GM18951 (cell line): ENCODE data around the gene IPPK.

Source experiments
- POLR2A ChIP-seq: IDR thresholded peaks from 4 replicates; pipeline ENCODE4 v1.6.1; 2011; ENCODE audit warnings: mild to moderate bottlenecking; ENCODE audit not compliant: insufficient read length, insufficient read depth; ENCODE audit errors: extremely low read depth
- in situ Hi-C: fragments of 300-500 bp; cut with MboI; formaldehyde crosslinking; loops from one replicate; pipeline ENCODE4 v1.12.0; 2022; ENCODE audit warnings: low sequenced_read_pairs, mixed read lengths, inconsistent platforms; ENCODE audit not compliant: unreplicated experiment

Gene IPPK

GRCh38 chr9:92710368-92710767, 40.4 kb upstream of the IPPK start:
- in situ Hi-C loops, result loop anchor here (10.0 kb wide), 1 partner anchor 74 kb away; no protein-coding TSS in a partner anchor
- TF ChIP-seq POLR2A, result no peak

GRCh38 chr9:92709954-92710353, 40.0 kb upstream of the IPPK start:
- in situ Hi-C loops, result loop anchor here (10.0 kb wide), 1 partner anchor 75 kb away; no protein-coding TSS in a partner anchor
- TF ChIP-seq POLR2A, result no peak

GRCh38 chr9:92709240-92709639, 39.3 kb upstream of the IPPK start:
- in situ Hi-C loops, result no loop called here
- TF ChIP-seq POLR2A, result no peak

- in situ Hi-C loops, result no loop called here
- TF ChIP-seq POLR2A, result no peak
These were observed 37.6 kb upstream of the IPPK start for GRCh38 chr9:92707530-92707929.

GRCh38 chr9:92706218-92706940, 36.4 kb upstream of the IPPK start:
- in situ Hi-C loops, result no loop called here
- TF ChIP-seq POLR2A, result no peak

- in situ Hi-C loops, result no loop called here
- TF ChIP-seq POLR2A, result no peak
These were observed 34.6 kb upstream of the IPPK start for GRCh38 chr9:92704528-92704927.

DNA sequence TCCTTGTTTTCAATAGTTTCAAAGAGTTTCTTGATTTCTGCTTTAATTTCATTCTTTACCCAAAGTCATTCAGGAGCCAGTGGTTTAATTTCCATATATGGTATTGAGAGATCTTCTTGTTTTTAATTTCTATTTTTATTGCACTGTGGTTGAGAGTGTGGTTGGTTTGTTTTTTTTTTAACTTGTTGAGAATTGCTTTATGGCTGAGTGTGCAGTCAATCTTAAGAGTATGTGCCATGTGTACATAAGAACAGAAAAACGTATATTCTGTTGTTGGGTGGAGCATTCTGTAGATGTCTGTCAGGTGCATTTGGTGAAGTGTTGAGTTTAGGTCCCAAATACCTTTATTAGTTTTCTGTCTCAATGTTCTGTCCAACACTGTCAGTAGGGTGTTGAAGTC, 26.7 kb upstream of the IPPK start:
- in situ Hi-C loops, result no loop called here
- no peak for TF ChIP-seq POLR2A

DNA sequence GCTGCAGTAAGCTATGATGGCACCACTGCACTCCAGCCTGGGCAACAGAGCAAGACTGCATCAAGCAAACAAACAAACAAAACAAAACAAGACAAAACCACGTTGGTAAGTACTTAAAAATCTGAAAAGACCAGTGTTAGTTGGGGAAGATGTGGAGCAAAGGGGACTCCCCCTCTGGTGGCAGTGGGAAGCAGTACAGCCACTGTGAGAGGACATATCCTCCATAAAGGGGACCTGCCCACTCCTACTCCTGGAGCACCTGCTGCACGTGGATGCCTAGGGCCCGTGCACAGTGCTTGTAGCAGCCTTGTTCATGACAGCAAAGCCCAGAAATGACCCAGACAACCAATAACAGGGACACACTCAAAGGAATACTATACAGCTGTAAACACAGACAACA, 17.0 kb upstream of the IPPK start:
- no peak for TF ChIP-seq POLR2A
- in situ Hi-C loops, result no loop called here

DNA sequence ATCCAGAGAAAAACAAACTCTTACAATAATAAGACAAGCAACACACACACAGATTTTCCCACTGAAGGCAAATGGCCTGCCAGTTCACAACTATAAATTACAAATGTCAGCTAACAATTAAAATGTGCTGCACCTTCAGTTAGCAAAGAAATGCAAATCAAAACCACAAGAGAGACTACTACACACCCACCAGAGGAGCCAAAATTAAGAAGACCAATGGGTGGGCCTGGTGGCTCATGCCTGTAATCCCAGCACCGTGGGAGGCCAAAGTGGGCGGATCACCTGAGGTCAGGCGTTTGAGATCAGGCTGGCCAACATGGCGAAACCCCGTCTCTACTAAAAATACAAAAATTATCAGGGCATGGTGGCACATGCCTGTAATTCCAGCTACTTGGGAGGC, 15.1 kb upstream of the IPPK start:
- in situ Hi-C loops, result no loop called here
- no peak for TF ChIP-seq POLR2A

GRCh38 chr9:92682269-92682668, 12.3 kb upstream of the IPPK start:
- in situ Hi-C loops, result no loop called here
- no peak for TF ChIP-seq POLR2A

DNA sequence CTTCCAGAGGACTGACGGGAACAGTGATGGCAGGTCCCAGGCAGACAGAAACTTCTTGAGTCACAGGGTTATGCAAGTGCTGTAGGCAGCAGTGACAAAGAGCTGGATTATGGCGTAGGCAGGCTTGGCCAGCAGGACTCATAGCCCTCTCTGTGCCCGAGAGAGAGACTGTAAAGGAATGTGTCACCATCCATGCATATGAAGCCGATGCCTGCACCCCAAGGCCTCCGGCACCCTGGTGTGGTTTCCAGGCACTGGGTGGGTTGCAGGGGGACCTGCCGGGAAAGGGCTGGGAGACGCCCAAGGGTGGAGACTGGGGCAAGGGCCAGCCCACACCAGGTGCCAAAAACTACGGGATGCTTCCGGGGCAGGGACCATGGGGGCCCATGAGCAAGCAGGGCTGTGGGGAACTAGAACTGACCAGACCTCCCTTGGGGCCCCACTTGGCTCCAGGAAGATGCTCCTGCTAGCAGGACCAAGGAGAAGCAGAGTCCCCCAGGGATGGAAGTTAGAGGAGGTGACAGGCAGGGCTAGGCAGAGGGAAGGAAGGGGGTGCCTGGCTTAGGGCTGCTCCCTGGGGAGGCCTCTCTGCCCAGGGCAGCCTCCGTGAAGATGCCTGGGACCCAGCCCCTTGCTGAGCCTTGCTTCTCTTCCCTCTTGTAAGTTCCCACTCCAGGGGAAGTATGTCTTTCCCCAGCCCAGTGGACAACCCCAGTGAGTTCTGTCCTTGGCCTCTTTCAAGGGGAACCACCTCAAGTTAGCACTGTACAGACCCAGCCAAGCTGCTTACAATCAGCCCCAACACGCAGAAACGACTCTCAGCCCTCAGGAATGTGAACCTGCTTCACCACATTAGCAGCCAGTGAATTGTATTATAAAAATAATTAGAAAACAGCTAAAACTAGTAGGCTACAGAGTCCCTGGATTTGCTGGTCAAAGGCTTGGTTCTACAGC, 10.5 kb upstream of the IPPK start:
- in situ Hi-C loops, result no loop called here
- no peak for TF ChIP-seq POLR2A

DNA sequence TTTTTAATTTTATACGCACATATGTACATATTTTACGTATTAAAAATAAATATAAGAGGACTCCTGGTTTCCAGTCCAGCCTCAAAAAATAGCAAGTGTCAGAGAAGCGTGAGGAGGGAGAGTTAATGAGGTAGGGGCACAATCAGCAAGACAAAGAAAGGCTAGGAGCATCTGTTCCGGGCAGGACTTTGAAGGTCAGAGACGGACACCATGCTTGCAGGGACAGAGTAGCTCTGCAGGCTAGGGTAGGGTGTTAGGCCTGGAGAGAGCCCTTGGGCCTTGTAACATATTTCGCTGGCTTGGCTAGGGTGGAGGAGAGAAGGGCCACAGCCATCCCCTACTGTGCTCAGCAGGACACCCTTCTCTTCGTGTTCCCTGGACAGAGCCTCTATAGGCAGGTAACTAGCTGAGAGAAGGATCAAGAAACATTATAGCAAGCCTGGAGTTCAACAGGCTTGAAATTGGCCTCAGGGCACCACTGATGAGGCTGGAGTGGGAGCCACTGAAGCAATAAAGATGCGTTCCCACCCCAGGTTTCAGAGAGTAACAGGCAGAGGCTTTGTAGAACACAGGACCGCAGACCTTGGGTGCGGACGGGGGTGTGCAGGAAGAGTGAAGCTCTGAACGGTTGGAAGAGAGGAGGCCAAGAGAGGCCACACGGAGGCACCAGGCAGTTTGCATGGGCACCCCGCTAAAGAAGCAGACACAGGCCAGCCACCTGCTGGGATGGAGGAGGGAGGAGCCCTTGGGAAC, 9.7 kb upstream of the IPPK start:
- TF ChIP-seq POLR2A, result no peak
- in situ Hi-C loops, result no loop called here

GRCh38 chr9:92671323-92671722, 1.4 kb upstream of the IPPK start:
- no peak for TF ChIP-seq POLR2A
- in situ Hi-C loops, result no loop called here
